Fibroblast of skin of right biceps (primary cell): ENCODE measurements around the gene CRIM1.
A peak's percentile ranks its signal among the peaks of the same experiment; 100 is the strongest.

Experiments used
- DNase-seq: peaks from one replicate; pipeline ENCODE4 v3.0.0-alpha.2; 2013

Gene CRIM1

DNA sequence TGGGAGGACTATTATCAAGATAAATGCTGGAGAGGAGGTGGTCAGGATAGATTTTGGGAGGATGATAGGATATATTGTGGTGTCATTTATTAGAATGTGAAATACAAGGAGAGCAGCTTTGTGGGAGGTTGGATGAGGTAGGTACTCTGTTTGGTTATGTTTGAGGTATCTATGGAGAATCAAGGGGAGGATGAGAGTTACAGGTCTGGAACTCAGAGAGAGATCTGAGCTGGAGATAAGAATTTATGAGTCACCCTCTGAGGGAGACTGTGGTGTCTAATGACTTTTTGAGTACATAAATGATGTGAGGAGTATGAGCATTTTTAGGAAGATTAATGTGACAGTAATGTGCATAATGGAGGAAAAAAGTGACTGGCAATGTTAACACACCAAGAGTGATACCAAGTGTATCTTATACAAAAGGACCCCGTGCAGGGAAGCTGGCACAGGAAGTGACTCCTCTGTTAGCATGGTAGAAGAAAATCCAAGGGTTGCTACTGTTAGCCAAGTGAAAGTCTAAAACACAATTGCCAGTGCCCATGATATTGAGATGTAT, 48.2 kb downstream of the CRIM1 start:
- peak; percentile 96 for DNase-seq

DNA sequence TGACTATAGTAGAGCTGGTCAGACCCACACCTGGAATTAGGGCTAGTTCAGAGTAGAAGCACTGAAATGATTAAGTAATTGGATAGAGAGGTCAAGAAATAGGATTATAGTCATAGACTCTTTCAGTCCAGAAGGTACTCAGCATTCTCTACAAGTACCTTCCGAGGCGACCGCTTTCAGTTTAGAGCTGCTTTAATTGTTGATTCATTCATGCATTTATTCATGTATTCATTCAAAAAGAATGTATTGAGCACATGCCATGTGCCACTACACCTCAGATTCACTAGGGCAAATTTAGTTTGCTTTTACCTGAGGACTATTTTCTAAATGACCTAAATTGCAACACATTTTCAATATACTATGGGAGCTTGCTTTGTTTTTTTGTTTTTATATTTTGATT, 48.7 kb downstream of the CRIM1 start:
- DNase-seq = peak; percentile 63

- DNase-seq = no peak
Observed at GRCh38 chr2:36404754-36405153, 49.2 kb downstream of the CRIM1 start.

DNA sequence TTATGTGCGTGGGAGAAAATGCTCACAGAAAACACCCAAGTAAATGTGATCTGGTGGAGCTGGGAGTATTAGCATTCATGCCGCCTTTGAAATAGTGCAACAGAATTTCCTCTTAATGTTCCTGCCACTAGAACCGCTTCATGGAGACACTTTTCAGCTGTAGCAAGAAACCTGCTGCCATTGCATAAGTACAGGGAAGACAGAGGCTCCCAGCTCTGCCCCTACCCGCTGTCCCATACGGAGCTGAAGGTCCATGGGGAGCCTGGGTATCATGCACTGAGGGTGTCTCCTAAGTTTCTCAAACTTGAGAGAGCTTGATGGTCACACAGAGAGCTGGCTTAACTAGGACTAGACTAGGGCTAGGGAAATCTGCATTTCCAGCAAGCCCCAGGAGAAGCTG, 49.6 kb downstream of the CRIM1 start:
- no peak for DNase-seq

- no peak for DNase-seq
Observed at GRCh38 chr2:36406296-36406695, 50.7 kb downstream of the CRIM1 start.

DNA sequence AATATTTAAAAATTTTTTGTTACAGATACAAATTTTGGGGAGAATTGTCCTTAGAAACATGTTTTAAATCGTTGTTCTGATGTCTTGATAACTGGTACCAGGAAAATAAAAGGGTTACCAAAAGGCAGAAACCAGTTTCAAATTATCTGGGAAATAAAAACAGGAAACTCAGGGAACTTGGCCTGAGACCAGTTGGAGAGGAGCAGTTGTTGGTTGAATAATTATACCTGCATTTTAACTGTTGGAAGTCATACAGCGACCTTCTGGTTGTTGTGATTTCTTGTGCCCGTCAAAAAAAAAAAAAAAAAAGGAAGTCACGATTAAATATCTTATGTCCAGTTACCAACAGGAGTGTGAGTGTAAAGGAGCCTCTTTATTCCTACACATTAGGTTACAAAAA, 51.8 kb downstream of the CRIM1 start:
- no peak for DNase-seq

DNA sequence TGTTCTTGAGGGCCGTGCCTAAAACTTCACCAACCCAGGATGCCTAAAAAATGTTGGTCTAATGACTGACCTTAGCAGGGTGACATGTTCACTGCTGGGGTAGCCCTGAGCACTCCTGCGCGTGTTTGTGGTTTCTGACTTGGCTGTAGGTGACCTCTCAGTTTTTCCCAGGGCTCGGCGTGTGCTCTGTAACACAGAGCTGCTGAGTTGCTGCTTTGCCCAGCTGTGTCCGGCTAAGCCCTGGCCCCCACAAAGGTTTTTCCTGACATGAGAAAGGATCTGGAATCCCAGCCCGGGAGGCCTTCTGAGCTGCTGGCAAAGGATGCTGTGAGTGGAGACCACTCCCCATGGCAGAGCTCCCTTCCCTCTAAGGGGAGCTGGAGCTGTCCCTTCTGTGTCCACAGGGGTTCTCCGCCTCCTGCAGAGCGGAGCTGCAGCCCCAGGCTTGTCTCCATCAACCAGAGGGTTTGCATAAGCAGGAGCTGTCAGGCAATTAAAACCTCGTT, 52.7 kb downstream of the CRIM1 start:
- peak; percentile 47 for DNase-seq

DNA sequence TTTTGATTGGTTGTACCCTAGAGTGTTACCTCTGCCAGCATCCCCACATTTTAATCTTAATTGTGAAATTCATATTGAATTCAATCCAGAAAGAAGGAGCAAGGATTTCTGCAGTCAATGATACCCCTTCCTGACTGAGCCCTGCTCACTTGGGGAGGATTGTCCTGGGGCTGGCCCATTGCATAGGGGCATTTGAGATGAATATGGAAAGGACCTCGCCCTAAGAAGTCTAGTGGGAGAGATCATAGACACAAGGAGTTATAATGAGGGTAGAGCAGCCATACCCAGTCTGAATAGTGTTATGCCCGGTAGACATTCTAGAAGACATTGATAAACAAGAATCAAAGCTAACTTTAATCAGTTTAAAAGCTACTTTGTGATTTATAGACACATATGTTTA, 53.8 kb downstream of the CRIM1 start:
- DNase-seq = no peak

GRCh38 chr2:36409935-36410334, 54.4 kb downstream of the CRIM1 start:
- DNase-seq = no peak

- no peak for DNase-seq
Observed at GRCh38 chr2:36410681-36411080, 55.1 kb downstream of the CRIM1 start.

- DNase-seq = no peak
Observed at GRCh38 chr2:36411962-36412444, 56.4 kb downstream of the CRIM1 start.

DNA sequence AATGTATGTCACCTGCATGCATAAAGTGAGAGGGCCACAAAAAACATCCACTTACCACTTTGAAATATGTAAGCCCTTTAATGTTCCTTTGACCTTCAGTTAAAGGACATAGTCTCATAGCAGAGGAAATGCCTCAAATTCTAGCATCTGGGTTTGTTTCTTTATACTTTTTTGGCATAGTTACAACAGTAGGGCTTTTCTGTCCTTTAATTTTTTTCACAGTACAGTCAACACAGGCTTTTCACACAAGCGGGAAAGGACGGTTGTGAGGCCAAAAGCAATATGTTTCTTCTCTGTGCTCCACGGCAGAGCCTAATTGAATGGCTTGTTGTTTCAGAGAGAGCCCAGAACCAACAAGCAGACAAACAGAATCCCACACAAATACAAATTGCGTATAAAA, 57.6 kb downstream of the CRIM1 start:
- DNase-seq = peak; percentile 64

- no peak for DNase-seq
Observed at GRCh38 chr2:36414307-36414706, 58.7 kb downstream of the CRIM1 start.

- DNase-seq = no peak
Observed at GRCh38 chr2:36415381-36416022, 59.9 kb downstream of the CRIM1 start.

GRCh38 chr2:36416370-36417165, 61.0 kb downstream of the CRIM1 start:
- no peak for DNase-seq

DNA sequence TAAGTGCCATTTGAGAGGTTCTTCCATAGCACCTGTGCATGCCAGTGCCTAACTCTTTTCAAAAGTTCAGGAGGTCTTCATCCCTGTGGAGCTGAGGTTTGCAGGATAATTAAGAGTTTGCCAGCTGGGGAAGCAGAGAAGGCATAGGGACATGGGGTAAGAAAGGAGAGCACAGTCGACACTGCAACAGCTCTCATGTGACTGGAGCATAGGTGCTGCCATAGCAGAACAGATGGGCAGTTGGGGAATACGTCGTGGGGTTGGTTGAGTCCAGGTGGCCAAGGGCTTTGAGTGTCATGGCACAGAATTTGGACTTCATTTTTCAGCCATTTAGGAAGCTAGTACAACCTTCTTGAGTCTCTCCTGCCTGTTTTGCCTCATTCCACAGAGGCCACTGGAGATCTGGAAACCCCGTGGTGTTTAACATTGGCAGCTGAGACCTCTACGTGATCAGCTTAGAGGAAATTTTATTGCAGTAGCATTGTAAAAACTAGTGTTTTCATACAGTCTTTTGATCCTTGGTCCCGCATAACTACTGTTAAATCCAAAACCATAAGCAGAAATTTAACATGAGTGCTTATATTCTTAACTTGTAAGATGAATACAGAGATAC, 65.1 kb downstream of the CRIM1 start:
- no peak for DNase-seq

- DNase-seq = no peak
Observed at GRCh38 chr2:36421379-36421778, 65.8 kb downstream of the CRIM1 start.

DNA sequence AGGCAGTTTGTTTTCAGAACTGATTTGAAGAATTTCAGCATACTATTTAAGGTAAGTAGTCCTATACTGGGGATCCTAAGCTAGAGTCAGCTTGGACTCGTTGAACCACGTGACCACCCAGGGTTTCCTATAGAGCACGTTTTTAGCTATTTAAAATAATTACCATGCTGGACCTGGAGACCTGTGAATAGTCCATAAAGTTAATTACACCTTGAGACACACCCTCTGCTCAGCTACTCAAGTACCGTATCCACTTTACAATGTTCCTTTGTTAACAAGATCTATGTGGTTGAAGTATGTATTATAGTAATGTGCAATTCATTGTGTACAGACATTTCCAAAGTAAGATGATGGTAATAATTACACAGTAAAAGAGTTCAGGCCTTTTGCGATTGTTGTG, 67.6 kb downstream of the CRIM1 start:
- no peak for DNase-seq

GRCh38 chr2:36423619-36424120, 68.1 kb downstream of the CRIM1 start:
- DNase-seq = no peak

DNA sequence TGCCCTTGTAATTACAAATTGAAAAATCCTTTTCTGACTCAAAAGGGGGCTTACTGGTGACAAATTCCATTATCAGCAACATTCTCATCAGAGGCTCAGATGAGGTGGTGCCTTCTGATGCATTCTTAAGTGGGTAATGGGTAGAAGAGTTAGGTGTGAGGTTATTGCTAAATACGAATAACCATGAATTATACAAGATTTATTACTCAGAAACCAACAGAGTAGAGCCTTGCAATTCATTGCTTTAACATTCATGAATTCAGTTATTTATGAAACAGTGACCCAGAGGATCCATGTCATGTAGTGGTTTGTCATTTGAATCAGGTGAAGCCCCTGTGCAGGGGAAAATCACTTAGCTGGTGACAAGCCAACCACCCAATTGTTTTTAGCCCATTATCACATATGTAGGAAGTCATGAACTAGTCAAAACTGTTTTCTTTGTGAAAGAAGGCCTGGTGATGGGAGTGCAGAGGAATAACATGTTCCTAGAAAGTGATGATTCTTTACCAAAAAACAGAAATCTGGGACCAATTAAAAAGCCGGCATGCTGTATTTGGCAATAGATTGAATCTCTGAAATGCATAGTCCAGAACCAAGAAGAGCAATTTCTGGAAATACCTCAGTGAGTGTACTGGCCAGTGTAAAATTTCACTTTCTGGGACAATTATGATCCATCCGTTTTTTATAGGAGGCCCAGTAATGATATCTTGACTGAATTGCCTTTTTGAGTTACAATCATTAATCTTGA, 70.2 kb downstream of the CRIM1 start:
- DNase-seq = peak; percentile 65

- peak; percentile 46 for DNase-seq
Observed at GRCh38 chr2:36427790-36428243, 72.2 kb downstream of the CRIM1 start.

- DNase-seq = no peak
Observed at GRCh38 chr2:36430549-36430948, 75.0 kb downstream of the CRIM1 start.
